Type B pancreatic cell (in vitro differentiated cells): ENCODE results near the gene CEP85L. TPM values are rescaled to one million over a fixed set of nuclear protein-coding genes. Genes with fewer than 3 reads are reported as not detected.

Experiments
- DNase-seq: peaks from one replicate; pipeline ENCODE4 v3.0.0; 2021; ENCODE audit warnings: mixed read lengths; ENCODE audit not compliant: unreplicated experiment; ENCODE audit errors: extremely low spot score
- H3K27ac Mint-ChIP-seq: 2 replicates; pipeline ENCODE4 v1.8.0; 2021; ENCODE audit warnings: mild to moderate bottlenecking, mixed read lengths
- H3K27me3 Mint-ChIP-seq: 2 replicates; pipeline ENCODE4 v1.8.0; 2021; ENCODE audit warnings: mixed read lengths
- H3K36me3 Mint-ChIP-seq: 2 replicates; pipeline ENCODE4 v1.8.0; 2021; ENCODE audit warnings: mixed read lengths
- H3K4me1 Mint-ChIP-seq: one replicate; pipeline ENCODE4 v1.8.0; 2021; ENCODE audit warnings: mixed read lengths; ENCODE audit not compliant: unreplicated experiment
- H3K4me3 Mint-ChIP-seq: 2 replicates; pipeline ENCODE4 v1.8.0; 2021; ENCODE audit warnings: mild to moderate bottlenecking, mixed read lengths
- H3K9me3 Mint-ChIP-seq: 2 replicates; pipeline ENCODE4 v1.8.0; 2021; ENCODE audit warnings: mixed read lengths
- CTCF ChIP-seq: fragments of 200-600 bp; sonication (generic); conservative IDR thresholded peaks from 2 replicates; pipeline ENCODE4 v1.5.0; 2021; ENCODE audit warnings: antibody characterized with exemption, mild to moderate bottlenecking
- total RNA-seq: library from RNA; stranded (reverse); gene quantifications from 2 replicates; pipeline ENCODE4 v1.2.1, GENCODE V29; 2021; ENCODE audit warnings: low replicate concordance

CEP85L gene
- total RNA-seq, 1 donor from 2014 or later: 16.1 TPM

GRCh38 chr6:118630067-118630466 is 21.3 kb downstream of the CEP85L start:
- Mint-ChIP-seq H3K27ac (no peak overlapping the region), H3K4me1 (no peaks in the 10 kb centered on the region), H3K36me3 (peaks cover 29% of the 10 kb centered on the region), H3K27me3 (no peaks in the 10 kb centered on the region), H3K9me3 (peaks cover 7% of the 10 kb centered on the region), H3K4me3 (no peak overlapping the region)
- TF ChIP-seq CTCF: no peak
- no peak for DNase-seq

- TF ChIP-seq CTCF: no peak
- Mint-ChIP-seq H3K27ac (no peak overlapping the region), H3K4me3 (no peak overlapping the region), H3K36me3 (peaks cover 40% of the 10 kb centered on the region), H3K9me3 (peaks cover 7% of the 10 kb centered on the region), H3K27me3 (no peaks in the 10 kb centered on the region), H3K4me1 (no peaks in the 10 kb centered on the region)
- no peak for DNase-seq
Measured at GRCh38 chr6:118627724-118628123, 23.7 kb downstream of the CEP85L start.

GRCh38 chr6:118625833-118626232 is 25.6 kb downstream of the CEP85L start:
- H3K4me1 Mint-ChIP-seq: no peaks in the 10 kb centered on the region
- H3K27me3 Mint-ChIP-seq: no peaks in the 10 kb centered on the region
- TF ChIP-seq CTCF: no peak
- no peak overlapping the region for H3K4me3 Mint-ChIP-seq
- peaks cover 35% of the 10 kb centered on the region for H3K36me3 Mint-ChIP-seq
- no peak overlapping the region for H3K27ac Mint-ChIP-seq
- DNase-seq: no peak
- H3K9me3 Mint-ChIP-seq: peaks cover 7% of the 10 kb centered on the region

- Mint-ChIP-seq H3K36me3 (peaks cover 23% of the 10 kb centered on the region), H3K27me3 (no peaks in the 10 kb centered on the region), H3K9me3 (peaks cover 7% of the 10 kb centered on the region), H3K4me3 (no peak overlapping the region), H3K4me1 (peaks cover 5% of the 10 kb centered on the region), H3K27ac (no peak overlapping the region)
- no peak for TF ChIP-seq CTCF
- no peak for DNase-seq
Measured at GRCh38 chr6:118621799-118622470, 29.5 kb downstream of the CEP85L start.

- peaks cover 16% of the 10 kb centered on the region for H3K36me3 Mint-ChIP-seq
Measured at GRCh38 chr6:118620202-118620601, 31.2 kb downstream of the CEP85L start.

More at GRCh38 chr6:118620202-118620601, 31.2 kb downstream of the CEP85L start:
- H3K9me3 Mint-ChIP-seq: no peaks in the 10 kb centered on the region
- DNase-seq: no peak
- no peaks in the 10 kb centered on the region for H3K27me3 Mint-ChIP-seq
- H3K4me1 Mint-ChIP-seq: peaks cover 5% of the 10 kb centered on the region
- H3K4me3 Mint-ChIP-seq: no peak overlapping the region
- no peak for TF ChIP-seq CTCF
- no peak overlapping the region for H3K27ac Mint-ChIP-seq
